ENCODE data around the gene SLC35C1. TPM values are rescaled to one million over a fixed set of nuclear protein-coding genes. Genes with fewer than 3 reads are reported as not detected.

The SLC35C1 gene
- total RNA-seq, 1 experiment from 2014 or later = 18.1 TPM

DNA sequence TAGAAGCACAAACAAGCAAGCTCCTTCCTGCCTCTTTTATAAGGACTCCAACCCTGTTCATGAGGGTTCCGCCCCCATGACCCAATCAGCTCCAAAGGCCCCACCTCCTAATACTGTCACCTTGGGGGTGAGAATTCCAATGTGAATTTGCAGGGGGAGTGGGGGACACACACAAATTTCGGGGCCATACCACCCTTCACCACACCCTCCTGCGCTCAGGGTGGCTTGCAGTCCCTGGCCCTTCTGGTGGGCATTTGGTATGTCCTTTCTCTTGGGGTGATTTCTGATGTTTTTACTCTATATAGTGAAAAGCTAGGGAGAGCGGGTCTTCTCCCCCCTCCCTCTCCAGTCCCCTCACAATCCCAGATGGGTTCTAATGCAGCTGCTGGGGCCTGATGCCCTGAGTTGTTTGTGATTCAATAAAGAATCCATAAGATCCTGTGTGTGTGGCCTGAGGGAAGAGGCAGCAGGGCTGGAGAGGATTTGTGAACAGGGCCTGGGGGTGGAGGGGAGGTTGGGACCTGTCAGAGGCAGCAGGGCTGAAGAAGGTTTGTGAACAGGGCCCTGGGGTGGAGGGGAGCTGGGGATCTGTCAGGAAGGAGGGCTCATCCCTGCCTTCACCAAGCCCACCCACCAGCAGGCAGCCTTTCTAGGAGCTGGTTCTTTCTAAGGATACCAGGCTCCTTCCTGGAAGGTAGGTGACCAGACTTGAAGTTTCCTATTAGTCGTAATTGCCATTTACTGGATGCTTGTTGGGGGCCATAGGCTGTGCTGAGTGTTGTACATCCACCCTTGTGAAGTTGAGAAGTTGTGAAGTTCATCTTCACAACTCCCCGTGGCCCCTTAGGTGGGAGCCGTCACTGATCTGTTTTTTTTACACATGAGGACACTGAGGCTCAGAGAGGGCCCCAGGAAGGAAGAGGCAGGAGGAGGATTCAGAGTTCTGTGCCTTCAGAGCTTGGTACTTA, 7.9 kb downstream of the SLC35C1 start:
- CTCF ChIA-PET = interaction anchor here (0.7 kb wide), 1 partner anchor 11 kb away, joined by 3 read pairs; no protein-coding TSS in a partner anchor
- intact Hi-C loops (cut with micrococcal nuclease; ENCODE audit: unreplicated experiment) = no loop called here

GRCh38 chr11:45815747-45816146, 10.8 kb downstream of the SLC35C1 start:
- BruUV-seq (replicated peaks) = no TSS peak
- H3K27me3 Mint-ChIP-seq (ENCODE audit: unreplicated experiment) = peaks cover 22% of the 10 kb centered on the region
- H3K4me1 Mint-ChIP-seq (ENCODE audit: low read depth, unreplicated experiment) = no peaks in the 10 kb centered on the region
- CTCF ChIA-PET = no interaction called here
- H3K27ac Mint-ChIP-seq (ENCODE audit: unreplicated experiment) = no peak overlapping the region
- no peaks in the 10 kb centered on the region for H3K9me3 Mint-ChIP-seq (ENCODE audit: low read depth, unreplicated experiment)
- intact Hi-C loops (cut with micrococcal nuclease; ENCODE audit: unreplicated experiment) = no loop called here
- H3K4me3 Mint-ChIP-seq (ENCODE audit: low read depth, unreplicated experiment) = no peak overlapping the region
- peaks cover 14% of the 10 kb centered on the region for H3K36me3 Mint-ChIP-seq (ENCODE audit: insufficient read depth, unreplicated experiment)
- DNase-seq = no peak
- no peak for TF ChIP-seq CTCF (IDR thresholded peaks at IDR 0.05; ENCODE audit: unreplicated experiment)

More for the DNA sequence above, 7.9 kb downstream of the SLC35C1 start:
- no peaks in the 10 kb centered on the region for H3K4me1 Mint-ChIP-seq (ENCODE audit: low read depth, unreplicated experiment)
- DNase-seq = no peak
- H3K27ac Mint-ChIP-seq (ENCODE audit: unreplicated experiment) = no peak overlapping the region
- no peaks in the 10 kb centered on the region for H3K9me3 Mint-ChIP-seq (ENCODE audit: low read depth, unreplicated experiment)
- peaks cover 20% of the 10 kb centered on the region for H3K36me3 Mint-ChIP-seq (ENCODE audit: insufficient read depth, unreplicated experiment)
- H3K27me3 Mint-ChIP-seq (ENCODE audit: unreplicated experiment) = no peaks in the 10 kb centered on the region
- no peak overlapping the region for H3K4me3 Mint-ChIP-seq (ENCODE audit: low read depth, unreplicated experiment)
- BruUV-seq (replicated peaks) = no TSS peak
- no peak for TF ChIP-seq CTCF (IDR thresholded peaks at IDR 0.05; ENCODE audit: unreplicated experiment)

DNA sequence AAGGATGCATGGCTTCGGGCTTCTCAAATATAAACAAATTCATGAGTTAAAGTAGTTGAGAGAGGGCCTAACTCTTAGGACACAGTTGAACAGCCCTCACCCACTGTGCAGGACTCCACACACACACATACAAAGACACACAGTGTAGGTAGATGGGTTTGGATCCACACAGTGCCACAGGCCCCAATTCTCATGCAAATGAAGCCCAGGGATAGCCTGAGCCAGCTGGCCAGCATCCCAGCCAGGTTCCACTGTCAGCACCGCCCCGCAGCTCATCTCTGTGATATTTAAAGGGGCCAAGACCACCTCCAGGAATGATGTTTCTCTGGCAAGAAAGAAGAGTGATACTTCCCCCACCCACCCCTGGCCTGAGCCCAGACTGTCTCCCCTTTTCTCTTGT, 11.7 kb downstream of the SLC35C1 start:
- Mint-ChIP-seq H3K4me1 (ENCODE audit: low read depth, unreplicated experiment) (no peaks in the 10 kb centered on the region), H3K9me3 (ENCODE audit: low read depth, unreplicated experiment) (no peaks in the 10 kb centered on the region), H3K27me3 (ENCODE audit: unreplicated experiment) (peaks cover 25% of the 10 kb centered on the region), H3K4me3 (ENCODE audit: low read depth, unreplicated experiment) (no peak overlapping the region), H3K27ac (ENCODE audit: unreplicated experiment) (no peak overlapping the region), H3K36me3 (ENCODE audit: insufficient read depth, unreplicated experiment) (peaks cover 10% of the 10 kb centered on the region)
- CTCF ChIA-PET = no interaction called here
- no TSS peak for BruUV-seq (replicated peaks)
- intact Hi-C loops (cut with micrococcal nuclease; ENCODE audit: unreplicated experiment) = no loop called here
- no peak for TF ChIP-seq CTCF (IDR thresholded peaks at IDR 0.05; ENCODE audit: unreplicated experiment)
- no peak for DNase-seq

DNA sequence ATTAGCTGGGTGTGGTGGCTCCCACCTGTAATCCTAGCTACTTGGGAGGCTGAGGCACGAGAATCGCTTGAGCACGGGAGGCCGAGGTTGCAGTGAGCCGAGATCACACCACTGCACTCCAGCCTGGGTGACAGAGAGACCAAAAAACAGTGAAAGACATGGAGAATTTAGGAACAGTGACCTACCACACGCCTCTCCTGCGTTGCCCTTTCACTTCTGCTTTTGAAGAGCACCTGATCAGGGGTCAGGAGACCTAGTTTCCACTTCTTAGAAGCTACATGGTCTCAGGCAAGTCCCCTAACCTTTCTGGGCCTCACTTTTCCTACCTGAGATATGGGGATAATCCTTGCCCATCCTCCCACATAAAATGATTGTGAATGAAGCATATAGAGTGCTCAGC, 12.2 kb downstream of the SLC35C1 start:
- Mint-ChIP-seq H3K9me3 (ENCODE audit: low read depth, unreplicated experiment) (no peaks in the 10 kb centered on the region), H3K4me1 (ENCODE audit: low read depth, unreplicated experiment) (no peaks in the 10 kb centered on the region), H3K4me3 (ENCODE audit: low read depth, unreplicated experiment) (no peak overlapping the region), H3K27me3 (ENCODE audit: unreplicated experiment) (peaks cover 25% of the 10 kb centered on the region), H3K36me3 (ENCODE audit: insufficient read depth, unreplicated experiment) (peaks cover 10% of the 10 kb centered on the region), H3K27ac (ENCODE audit: unreplicated experiment) (no peak overlapping the region)
- intact Hi-C loops (cut with micrococcal nuclease; ENCODE audit: unreplicated experiment) = no loop called here
- TF ChIP-seq CTCF (IDR thresholded peaks at IDR 0.05; ENCODE audit: unreplicated experiment) = no peak
- no peak for DNase-seq
- CTCF ChIA-PET = interaction anchor here (0.5 kb wide), 1 partner anchor 1983 kb away, joined by 3 read pairs; no protein-coding TSS in a partner anchor
- no TSS peak for BruUV-seq (replicated peaks)

All from Calu3 (cell line).